ENCODE measurements around the gene ATP13A3. TPM values are rescaled to one million over a fixed set of nuclear protein-coding genes. Genes with fewer than 3 reads are reported as not detected.

ATP13A3 gene
- total RNA-seq, 1 donor from 2014 or later = 171 TPM

GRCh38 chr3:194376241-194376560, 110.6 kb downstream of the ATP13A3 start:
- H3K4me3 ChIP-seq (ENCODE audit: low read depth, low read length) = no peak overlapping the region
- no peak for TF ChIP-seq CTCF (IDR thresholded peaks at IDR 0.05; ENCODE audit: insufficient read depth, low read length, severe bottlenecking)
- H3K27me3 ChIP-seq (ENCODE audit: control insufficient read depth, insufficient read depth, low read length) = peaks cover 3% of the 10 kb centered on the region
- no peaks in the 10 kb centered on the region for H3K36me3 ChIP-seq (ENCODE audit: control insufficient read depth, insufficient read depth, low read length)
- no peak for DNase-seq (ENCODE audit: low read depth)
- no peak for FAIRE-seq

GRCh38 chr3:194375473-194376240, 111.1 kb downstream of the ATP13A3 start:
- no peak overlapping the region for H3K4me3 ChIP-seq (ENCODE audit: low read depth, low read length)
- TF ChIP-seq CTCF (IDR thresholded peaks at IDR 0.05; ENCODE audit: insufficient read depth, low read length, severe bottlenecking) = no peak
- FAIRE-seq (no peak), DNase-seq (ENCODE audit: low read depth) (peak; percentile 17)
- H3K27me3 ChIP-seq (ENCODE audit: control insufficient read depth, insufficient read depth, low read length) = peaks cover 3% of the 10 kb centered on the region
- no peaks in the 10 kb centered on the region for H3K36me3 ChIP-seq (ENCODE audit: control insufficient read depth, insufficient read depth, low read length)

GRCh38 chr3:194374935-194375334, 111.9 kb downstream of the ATP13A3 start:
- FAIRE-seq (no peak), DNase-seq (ENCODE audit: low read depth) (no peak)
- no peaks in the 10 kb centered on the region for H3K36me3 ChIP-seq (ENCODE audit: control insufficient read depth, insufficient read depth, low read length)
- peaks cover 3% of the 10 kb centered on the region for H3K27me3 ChIP-seq (ENCODE audit: control insufficient read depth, insufficient read depth, low read length)
- H3K4me3 ChIP-seq (ENCODE audit: low read depth, low read length) = no peak overlapping the region
- no peak for TF ChIP-seq CTCF (IDR thresholded peaks at IDR 0.05; ENCODE audit: insufficient read depth, low read length, severe bottlenecking)

GRCh38 chr3:194373899-194374298, 112.9 kb downstream of the ATP13A3 start:
- no peak overlapping the region for H3K4me3 ChIP-seq (ENCODE audit: low read depth, low read length)
- peaks cover 11% of the 10 kb centered on the region for H3K27me3 ChIP-seq (ENCODE audit: control insufficient read depth, insufficient read depth, low read length)
- H3K36me3 ChIP-seq (ENCODE audit: control insufficient read depth, insufficient read depth, low read length) = no peaks in the 10 kb centered on the region
- DNase-seq (ENCODE audit: low read depth) (no peak), FAIRE-seq (no peak)
- TF ChIP-seq CTCF (IDR thresholded peaks at IDR 0.05; ENCODE audit: insufficient read depth, low read length, severe bottlenecking) = no peak

- no peak for TF ChIP-seq CTCF (IDR thresholded peaks at IDR 0.05; ENCODE audit: insufficient read depth, low read length, severe bottlenecking)
- DNase-seq (ENCODE audit: low read depth) (no peak), FAIRE-seq (no peak)
- Histone ChIP-seq H3K36me3 (ENCODE audit: control insufficient read depth, insufficient read depth, low read length) (no peaks in the 10 kb centered on the region), H3K27me3 (ENCODE audit: control insufficient read depth, insufficient read depth, low read length) (peaks cover 12% of the 10 kb centered on the region), H3K4me3 (ENCODE audit: low read depth, low read length) (no peak overlapping the region)
Observed at GRCh38 chr3:194373028-194373427, 113.8 kb downstream of the ATP13A3 start.

GRCh38 chr3:194370753-194371152, 116.0 kb downstream of the ATP13A3 start:
- peak; percentile 27 for DNase-seq (ENCODE audit: low read depth)
- Histone ChIP-seq H3K36me3 (ENCODE audit: control insufficient read depth, insufficient read depth, low read length) (no peaks in the 10 kb centered on the region), H3K4me3 (ENCODE audit: low read depth, low read length) (no peak overlapping the region), H3K27me3 (ENCODE audit: control insufficient read depth, insufficient read depth, low read length) (peaks cover 14% of the 10 kb centered on the region)
- TF ChIP-seq CTCF (IDR thresholded peaks at IDR 0.05; ENCODE audit: insufficient read depth, low read length, severe bottlenecking) = no peak
- FAIRE-seq = no peak
